HCT116 (cell line): ENCODE results near the gene CHURC1. TPM values are rescaled to one million over a fixed set of nuclear protein-coding genes. Genes with fewer than 3 reads are reported as not detected.

Experiments used
- ATAC-seq: fragments of 200-7000 bp; cut with Tn5 transposase; 2 replicates; pipeline ENCODE4 v1.9.1; 2020; ENCODE audit warnings: mild to moderate bottlenecking, moderate library complexity
- BruUV-seq: library from RNA; stranded (reverse); fragments of 400-500 nt; replicated peaks from 2 replicates; lab custom pipeline; 2021; lab: Mats Ljungman, UMichigan
- CTCF ChIA-PET: fragments of 300-600 bp; sonication (Branson Sonifier 250); formaldehyde crosslinking; loops from one replicate; lab custom pipeline; 2021; ENCODE audit warnings: antibody characterized with exemption; lab: Charles Lee
- POLR2A ChIA-PET: fragments of 300-600, 350-600 bp; sonication (Branson Sonifier 250); formaldehyde crosslinking; loops from one replicate; lab custom pipeline; 2021; ENCODE audit warnings: antibody characterized with exemption; lab: Charles Lee
- RAD21 ChIA-PET, 2 experiments: fragments of 300-600 bp; sonication (Branson Sonifier 250); formaldehyde crosslinking; loops; one replicate each; lab custom pipeline; 2023; ENCODE audit warnings: low total read pairs in 2 of 2; ENCODE audit not compliant: uncharacterized antibody in 2 of 2, unreplicated experiment in 2 of 2, low non-redundant PET in 1 of 2; lab: Charles Lee
- DNase-seq: peaks from one replicate; pipeline ENCODE4 v3.0.0-alpha.2; 2010; ENCODE audit warnings: low read depth, low spot score
- H2AFZ ChIP-seq: fragments of 200-600 bp; shearing (Covaris generic), sonication (generic); 2 replicates; pipeline ENCODE4 v1.6.1; 2017; ENCODE audit warnings: low read depth, mixed run types, mixed read lengths, antibody characterized with exemption, low read length; ENCODE audit not compliant: poor library complexity, severe bottlenecking
- H3K27ac ChIP-seq: 2 replicates; pipeline ENCODE4 v1.5.1; 2012; ENCODE audit warnings: low read depth, low read length
- H3K27me3 ChIP-seq: fragments of 200-600 bp; sonication (generic); 2 replicates; pipeline ENCODE4 v1.6.1; 2016; ENCODE audit warnings: mixed run types, low read length, mixed read lengths; ENCODE audit not compliant: insufficient read depth
- H3K36me3 ChIP-seq, 2 experiments: fragments of 200-500 bp in 1 of 2; fragments of 200-600 bp in 1 of 2; sonication (Bioruptor generic) in 1 of 2; sonication (generic) in 1 of 2; 2 replicates each; pipeline versions ENCODE4 v1.5.1 to v1.6.1; 2014 to 2016; ENCODE audit warnings: low read length in 2 of 2, inconsistent platforms in 1 of 2, mixed read lengths in 1 of 2, mixed run types in 1 of 2; ENCODE audit not compliant: insufficient read depth in 2 of 2, control insufficient read depth in 1 of 2
- H3K4me1 ChIP-seq, 2 experiments: fragments of 200-600 bp in 1 of 2; sonication (generic) in 1 of 2; 2 replicates each; pipeline versions ENCODE4 v1.5.1 to v1.6.1; 2012 to 2017; ENCODE audit warnings: low read length in 2 of 2, inconsistent platforms in 1 of 2, mild to moderate bottlenecking in 1 of 2, mixed read lengths in 1 of 2, mixed run types in 1 of 2, moderate library complexity in 1 of 2; ENCODE audit not compliant: insufficient read depth in 2 of 2, control insufficient read depth in 1 of 2
- H3K4me2 ChIP-seq: fragments of 200-600 bp; sonication (generic); 2 replicates; pipeline ENCODE4 v1.6.1; 2017; ENCODE audit warnings: mixed run types, low read length, mixed read lengths
- H3K4me3 ChIP-seq, 2 experiments: fragments of 200-600 bp in 1 of 2; sonication (generic) in 1 of 2; replicated peaks in 1 of 2; 2 replicates each; pipeline ENCODE4 v1.5.1; 2011 to 2016; ENCODE audit warnings: low read length in 2 of 2, control low read depth in 1 of 2, low read depth in 1 of 2, mild to moderate bottlenecking in 1 of 2, mixed read lengths in 1 of 2, mixed run types in 1 of 2
- H3K79me2 ChIP-seq: fragments of 200-600 bp; sonication (generic); 2 replicates; pipeline ENCODE4 v1.6.1; 2017; ENCODE audit warnings: mild to moderate bottlenecking, mixed run types, low read length, moderate library complexity, mixed read lengths; ENCODE audit not compliant: insufficient read depth
- H3K9ac ChIP-seq: fragments of 200-600 bp; sonication (generic); 2 replicates; pipeline ENCODE4 v1.6.1; 2016; ENCODE audit warnings: low read length, mixed read lengths
- H3K9me2 ChIP-seq: fragments of 200-600 bp; sonication (generic), shearing (Covaris generic); 2 replicates; pipeline ENCODE4 v1.6.1; 2017; ENCODE audit warnings: mixed run types, mild to moderate bottlenecking, moderate library complexity; ENCODE audit not compliant: insufficient read depth
- H3K9me3 ChIP-seq, 2 experiments: fragments of 200-500 bp in 1 of 2; fragments of 200-600 bp in 1 of 2; sonication (Bioruptor generic) in 1 of 2; sonication (generic) in 1 of 2; 2 replicates each; pipeline ENCODE4 v1.6.1; 2014 to 2017; ENCODE audit warnings: low read length in 2 of 2, mixed read lengths in 2 of 2, inconsistent platforms in 1 of 2, low read depth in 1 of 2, mild to moderate bottlenecking in 1 of 2, mixed run types in 1 of 2, moderate library complexity in 1 of 2; ENCODE audit not compliant: control insufficient read depth in 1 of 2, insufficient read depth in 1 of 2
- H4K20me1 ChIP-seq: fragments of 200-600 bp; sonication (generic), shearing (Covaris generic); 2 replicates; pipeline ENCODE4 v1.6.1; 2017; ENCODE audit warnings: mixed run types, mild to moderate bottlenecking, moderate library complexity; ENCODE audit not compliant: insufficient read depth
- CEBPB ChIP-seq: IDR thresholded peaks from 2 replicates; pipeline ENCODE4 v1.6.1; 2012; ENCODE audit warnings: low read depth
- EGR1 ChIP-seq: IDR thresholded peaks from 2 replicates; pipeline ENCODE4 v1.6.1; 2012; ENCODE audit warnings: low read depth
- ELF1 ChIP-seq: IDR thresholded peaks from 2 replicates; pipeline ENCODE4 v1.6.1; 2012; ENCODE audit warnings: low read depth, borderline replicate concordance
- EZH2 ChIP-seq: fragments of 200-600 bp; sonication (generic); IDR thresholded peaks from 2 replicates; pipeline ENCODE4 v1.6.1; 2017; ENCODE audit warnings: antibody characterized with exemption, mixed run types
- EZH2phosphoT487 ChIP-seq: fragments of 200-600 bp; IDR thresholded peaks from 2 replicates; pipeline ENCODE4 v1.6.1; 2018; ENCODE audit warnings: antibody characterized with exemption, borderline replicate concordance
- FOSL1 ChIP-seq: IDR thresholded peaks from 2 replicates; pipeline ENCODE4 v1.6.1; 2012; ENCODE audit warnings: low read depth
- JUND ChIP-seq: IDR thresholded peaks from 2 replicates; pipeline ENCODE4 v1.6.1; 2012
- MAX ChIP-seq: IDR thresholded peaks from 2 replicates; pipeline ENCODE4 v1.6.1; 2012
- POLR2AphosphoS5 ChIP-seq: IDR thresholded peaks from 2 replicates; pipeline ENCODE4 v1.6.1; 2011; ENCODE audit warnings: mild to moderate bottlenecking, low read depth, low read length, moderate library complexity
- REST ChIP-seq: IDR thresholded peaks from 2 replicates; pipeline ENCODE4 v1.6.1; 2012; ENCODE audit warnings: low read depth
- SIN3A ChIP-seq: IDR thresholded peaks from 2 replicates; pipeline ENCODE4 v1.6.1; 2012; ENCODE audit warnings: low read depth
- SP1 ChIP-seq: IDR thresholded peaks from 2 replicates; pipeline ENCODE4 v1.6.1; 2012; ENCODE audit warnings: low read depth
- TCF7L2 ChIP-seq: IDR thresholded peaks from 2 replicates; pipeline ENCODE4 v1.7.0; 2011; ENCODE audit warnings: borderline replicate concordance, inconsistent platforms; ENCODE audit not compliant: insufficient read depth, insufficient read length; ENCODE audit errors: extremely low read depth
- ZNF274 ChIP-seq: fragments of 200-500 bp; sonication (Bioruptor generic); IDR thresholded peaks from 2 replicates; pipeline ENCODE4 v1.6.1; 2014; ENCODE audit warnings: mild to moderate bottlenecking, low read depth, low read length, inconsistent platforms
- intact Hi-C: fragments of 100-400 bp; cut with micrococcal nuclease; formaldehyde crosslinking; loops from 2 replicates; pipeline ENCODE4 v1.10.0; 2022
- total RNA-seq: library from RNA; stranded (reverse); gene quantifications from one replicate; pipeline ENCODE4 v1.2.1, GENCODE V29; 2021; ENCODE audit not compliant: unreplicated experiment
- TF ChIP-seq, protein P1 (sequence below): IDR thresholded peaks from 2 replicates; pipeline ENCODE4 v1.6.1; 2012
- TF ChIP-seq, protein P2 (sequence below), 3 experiments: fragments of 200-600 bp in 1 of 3; sonication (generic) in 1 of 3; IDR thresholded peaks in 2 of 3; conservative IDR thresholded peaks in 1 of 3; 2 replicates each; pipeline ENCODE4 v1.5.1; 2012 to 2017; ENCODE audit warnings: low read depth in 2 of 3, low read length in 2 of 3, antibody characterized with exemption in 1 of 3, borderline replicate concordance in 1 of 3, control low read depth in 1 of 3, mild to moderate bottlenecking in 1 of 3, mixed read lengths in 1 of 3, mixed run types in 1 of 3, moderate library complexity in 1 of 3; ENCODE audit not compliant: insufficient read depth in 1 of 3

CHURC1 gene
- total RNA-seq, 1 experiment from 2014 or later, result 47.5 TPM

GRCh38 chr14:64926398-64926995, 12.2 kb downstream of the CHURC1 start:
- Histone ChIP-seq H3K9me3 (no peaks in the 10 kb centered on the region), H2AFZ (no peak overlapping the region), H3K4me3 (no peak overlapping the region), H3K27me3 (no peaks in the 10 kb centered on the region), H3K9ac (no peak overlapping the region), H3K4me1 (no peaks in the 10 kb centered on the region), H3K9me2 (no peaks in the 10 kb centered on the region), H3K4me2 (no peak overlapping the region), H3K27ac (no peak overlapping the region)
- ChIA-PET POLR2A (no interaction called here), RAD21 (no interaction called here), CTCF (no interaction called here)
- intact Hi-C loops, result no loop called here
- BruUV-seq, result TSS peak; percentile 0
- DNase-seq (no peak), ATAC-seq (no peak)
- TF ChIP-seq, protein P1, sequence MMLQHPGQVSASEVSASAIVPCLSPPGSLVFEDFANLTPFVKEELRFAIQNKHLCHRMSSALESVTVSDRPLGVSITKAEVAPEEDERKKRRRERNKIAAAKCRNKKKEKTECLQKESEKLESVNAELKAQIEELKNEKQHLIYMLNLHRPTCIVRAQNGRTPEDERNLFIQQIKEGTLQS, result no peak
- TF ChIP-seq POLR2AphosphoS5 (no peak), EZH2 (no peak), EGR1 (no peak), ZNF274 (no peak), SIN3A (no peak), EZH2phosphoT487 (no peak), TCF7L2 (no peak), MAX (no peak), REST (no peak), ELF1 (no peak), JUND (no peak), FOSL1 (no peak), CEBPB (no peak), SP1 (no peak)
- TF ChIP-seq, protein P2, sequence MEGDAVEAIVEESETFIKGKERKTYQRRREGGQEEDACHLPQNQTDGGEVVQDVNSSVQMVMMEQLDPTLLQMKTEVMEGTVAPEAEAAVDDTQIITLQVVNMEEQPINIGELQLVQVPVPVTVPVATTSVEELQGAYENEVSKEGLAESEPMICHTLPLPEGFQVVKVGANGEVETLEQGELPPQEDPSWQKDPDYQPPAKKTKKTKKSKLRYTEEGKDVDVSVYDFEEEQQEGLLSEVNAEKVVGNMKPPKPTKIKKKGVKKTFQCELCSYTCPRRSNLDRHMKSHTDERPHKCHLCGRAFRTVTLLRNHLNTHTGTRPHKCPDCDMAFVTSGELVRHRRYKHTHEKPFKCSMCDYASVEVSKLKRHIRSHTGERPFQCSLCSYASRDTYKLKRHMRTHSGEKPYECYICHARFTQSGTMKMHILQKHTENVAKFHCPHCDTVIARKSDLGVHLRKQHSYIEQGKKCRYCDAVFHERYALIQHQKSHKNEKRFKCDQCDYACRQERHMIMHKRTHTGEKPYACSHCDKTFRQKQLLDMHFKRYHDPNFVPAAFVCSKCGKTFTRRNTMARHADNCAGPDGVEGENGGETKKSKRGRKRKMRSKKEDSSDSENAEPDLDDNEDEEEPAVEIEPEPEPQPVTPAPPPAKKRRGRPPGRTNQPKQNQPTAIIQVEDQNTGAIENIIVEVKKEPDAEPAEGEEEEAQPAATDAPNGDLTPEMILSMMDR (IDR thresholded peaks at IDR 0.05 in 2 of 3, conservative IDR thresholded peaks at IDR 0.05 in 1 of 3; ENCODE audit: borderline replicate concordance in 1 of 3, insufficient read depth in 1 of 3, low read depth in 2 of 3, low read length in 2 of 3), result no peak
- TF ChIP-seq, all 23 proteins: peak for 0
- Histone ChIP-seq H4K20me1 (no peaks in the 10 kb centered on the region), H3K36me3 (peaks cover 3 to 42% of the 10 kb centered on the region in 2 experiments; a peak in 3 of 4 replicates), H3K79me2 (peaks cover 50% of the 10 kb centered on the region)
